GM19395 (cell line): Measurements from ENCODE around the gene BHMT.
"Not testable (repeated sequence)": the region's sequence is repeated elsewhere in the genome, so short reads cannot be mapped to it uniquely, and the experiment has no call there.

Source experiments
- ATAC-seq: cut with Tn5 transposase; IDR thresholded peaks from one replicate; pipeline ENCODE4 v1.9.1; 2021; ENCODE audit warnings: mild to moderate bottlenecking, moderate library complexity; ENCODE audit not compliant: unreplicated experiment

The BHMT gene

DNA sequence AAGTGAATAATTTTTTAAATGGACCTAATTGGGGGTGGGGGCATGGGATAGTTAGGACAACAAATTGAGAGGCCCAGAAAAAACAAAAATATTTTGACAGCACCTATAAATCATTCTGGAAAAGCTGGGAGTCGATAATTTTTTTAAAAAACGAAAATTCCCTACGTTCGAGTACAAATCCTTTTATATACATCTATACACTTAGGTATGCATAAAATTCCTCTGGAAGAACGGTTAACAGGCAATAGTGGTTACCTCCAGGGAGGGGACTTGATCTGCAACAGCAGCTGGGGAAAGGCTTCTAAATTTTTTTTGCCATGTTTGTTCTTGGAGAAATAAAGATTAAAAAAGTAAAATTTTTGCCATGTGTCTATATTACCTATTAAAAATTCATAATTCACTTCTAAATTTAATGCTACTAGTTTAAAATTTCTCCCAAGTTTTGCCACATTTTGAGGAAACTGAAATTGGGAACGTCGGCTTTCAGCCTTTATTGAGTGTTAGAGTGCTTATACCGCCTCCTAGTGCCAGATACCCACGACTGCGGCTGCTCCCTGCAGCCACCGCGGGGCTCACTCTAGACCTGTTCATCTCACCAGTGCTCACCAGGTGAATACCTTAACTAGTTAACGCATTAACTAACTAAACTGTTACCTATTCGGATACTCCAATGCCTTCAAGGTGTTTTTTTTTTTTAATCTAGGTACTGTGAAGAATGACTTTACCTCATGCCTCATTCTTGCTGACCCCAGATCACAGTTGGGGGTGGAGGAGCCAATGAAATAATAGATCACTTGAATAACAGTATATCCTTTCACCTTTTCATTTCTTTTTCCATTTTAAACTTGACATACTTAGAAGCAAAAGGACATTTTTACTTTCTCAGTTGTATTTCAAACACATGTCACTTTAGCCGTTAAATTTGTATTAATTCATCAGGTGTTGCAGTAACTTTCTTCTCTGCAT, 1.8 kb upstream of the BHMT start:
- ATAC-seq: no peak

GRCh38 chr5:79111960-79112702, 522 bp downstream of the BHMT start:
- no peak for ATAC-seq

GRCh38 chr5:79112703-79113058, 1.1 kb downstream of the BHMT start:
- no peak for ATAC-seq

GRCh38 chr5:79119486-79119885, 7.9 kb downstream of the BHMT start:
- no peak for ATAC-seq

GRCh38 chr5:79120221-79120620, 8.6 kb downstream of the BHMT start:
- no peak for ATAC-seq

DNA sequence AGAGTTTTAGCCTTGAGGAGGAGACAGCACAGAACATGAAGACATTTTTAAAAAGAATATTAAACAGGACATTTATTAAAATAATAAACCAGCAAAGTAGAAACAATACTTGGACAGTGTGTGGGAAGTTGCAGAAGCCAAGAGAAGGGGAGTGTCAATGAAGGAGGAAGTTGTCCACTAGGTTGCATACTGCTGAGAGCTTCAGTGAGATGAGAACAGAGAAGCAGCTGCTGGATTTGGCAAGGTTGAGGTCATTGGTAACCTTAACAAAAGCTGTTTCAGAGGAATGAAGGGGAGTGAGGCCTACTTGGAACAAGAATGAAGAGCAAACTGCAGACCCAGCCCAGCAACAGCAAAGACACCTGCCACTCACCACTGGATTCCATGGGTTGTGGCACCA, 11.4 kb downstream of the BHMT start:
- no peak for ATAC-seq

GRCh38 chr5:79124607-79125006, 13.0 kb downstream of the BHMT start:
- no peak for ATAC-seq

GRCh38 chr5:79130781-79131180, 19.2 kb downstream of the BHMT start:
- ATAC-seq: no peak

- ATAC-seq: no peak
These were observed 21.6 kb downstream of the BHMT start for GRCh38 chr5:79133121-79133656.

GRCh38 chr5:79133657-79134451, 22.2 kb downstream of the BHMT start:
- ATAC-seq: no peak

GRCh38 chr5:79135790-79136553, 24.4 kb downstream of the BHMT start:
- ATAC-seq: no peak

DNA sequence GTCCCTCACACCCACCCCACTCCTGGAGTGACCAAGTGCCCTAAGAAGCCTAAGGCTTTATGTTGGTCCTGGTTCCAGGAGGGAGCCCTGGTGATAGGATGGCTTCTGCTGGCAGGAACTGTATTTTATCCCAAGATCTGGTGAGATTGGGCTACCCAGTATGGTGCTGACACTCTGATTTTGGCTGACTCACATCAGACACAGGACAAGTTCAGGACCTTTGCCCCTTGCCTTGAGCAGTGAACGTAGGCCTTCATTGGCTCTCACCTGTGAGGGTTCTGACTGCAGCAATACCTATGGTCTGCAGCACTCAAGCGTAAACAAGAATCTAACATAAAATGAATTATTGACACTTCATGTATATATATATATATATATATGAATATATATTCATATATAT, 25.0 kb downstream of the BHMT start:
- ATAC-seq: no peak

DNA sequence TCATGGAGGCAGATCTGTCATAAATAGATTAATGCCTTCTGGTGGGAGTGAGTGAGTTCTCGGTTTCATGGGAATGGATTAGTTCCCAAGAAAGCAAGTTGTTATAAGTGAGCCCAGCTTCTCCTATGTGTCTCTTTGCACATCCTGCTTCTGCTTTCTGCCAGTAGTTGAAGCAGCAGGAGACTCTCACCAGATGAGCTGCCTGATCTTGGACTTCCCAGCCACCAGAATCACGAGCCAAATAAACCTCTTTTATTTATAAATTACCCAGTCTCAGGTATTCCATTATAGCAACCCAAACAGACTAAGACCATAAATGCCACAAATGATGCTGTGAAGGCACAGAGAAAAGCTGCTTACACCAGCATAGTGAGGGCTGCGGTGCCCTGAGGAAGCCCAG, 28.9 kb downstream of the BHMT start:
- no peak for ATAC-seq

DNA sequence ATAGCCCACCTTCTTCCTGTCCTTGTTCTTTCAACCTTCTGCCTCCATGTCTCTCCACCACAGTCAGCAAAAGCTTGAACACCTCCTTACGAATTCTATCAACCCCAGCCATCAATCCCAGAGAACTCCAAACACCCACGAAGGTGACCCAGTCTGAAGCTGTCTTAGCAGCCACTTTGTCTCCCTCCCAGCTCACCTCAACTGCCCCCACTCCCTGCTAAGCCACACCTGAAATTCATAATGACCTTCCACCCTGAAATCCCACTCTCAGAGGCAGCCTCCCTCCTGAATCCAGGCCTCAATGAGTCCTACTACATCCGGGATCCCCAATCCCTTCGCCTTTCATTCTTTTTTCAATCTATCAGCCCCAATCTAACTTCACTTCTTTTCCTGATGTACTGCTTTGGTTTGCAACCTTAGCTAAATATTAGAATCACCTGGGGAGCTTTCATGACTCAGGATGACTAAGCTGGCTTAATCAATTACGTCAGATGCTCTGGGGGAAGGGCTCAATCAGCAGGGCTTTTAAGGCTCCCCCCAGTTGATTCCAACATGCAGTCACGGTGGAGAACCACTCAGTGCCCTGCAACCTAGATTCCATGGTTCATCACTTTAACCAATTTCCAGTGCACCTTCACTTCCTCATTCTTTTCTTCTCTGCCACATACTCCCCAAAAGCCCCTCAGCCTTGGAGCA, 32.2 kb downstream of the BHMT start:
- no peak for ATAC-seq

GRCh38 chr5:79147076-79147475, 35.5 kb downstream of the BHMT start:
- no peak for ATAC-seq

DNA sequence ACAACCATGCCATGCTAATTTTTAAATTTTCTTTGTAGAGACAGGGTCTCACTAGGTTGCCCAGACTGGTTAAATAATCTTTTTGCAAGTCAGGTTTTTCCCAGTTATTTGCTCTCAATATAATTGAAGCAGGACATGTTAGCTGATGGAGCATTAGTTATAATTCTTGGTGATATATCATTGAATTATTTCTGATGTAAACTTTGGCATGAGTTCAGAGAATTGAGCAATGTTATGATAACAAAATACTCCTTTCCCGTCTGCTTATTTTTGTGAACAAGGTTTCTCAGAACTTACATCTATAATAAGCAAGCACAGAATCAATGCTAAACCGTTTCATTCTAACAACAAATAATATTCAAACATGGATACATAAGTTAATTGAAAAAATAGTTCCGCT, 37.8 kb downstream of the BHMT start:
- no peak for ATAC-seq

- no peak for ATAC-seq
These were observed 40.5 kb downstream of the BHMT start for GRCh38 chr5:79151942-79152671.

DNA sequence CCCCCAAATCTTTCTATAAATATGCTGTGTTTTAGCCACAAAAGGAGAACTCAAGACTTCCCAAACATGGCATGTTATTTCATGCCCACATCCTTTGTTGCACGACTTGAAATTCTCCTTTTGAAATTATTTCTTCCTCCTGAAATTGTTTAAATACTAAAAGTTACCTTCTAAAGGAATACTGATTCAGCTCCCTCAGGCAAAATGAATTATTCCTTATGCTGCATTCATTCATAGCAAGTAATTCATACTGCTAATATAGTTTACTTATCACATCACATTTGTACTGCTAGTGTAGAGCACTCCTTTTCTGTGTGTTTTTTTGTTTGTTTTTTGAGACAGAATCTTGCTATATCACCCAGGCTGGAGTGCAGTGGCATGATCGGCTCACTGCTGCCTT, 45.7 kb downstream of the BHMT start:
- ATAC-seq: no peak

DNA sequence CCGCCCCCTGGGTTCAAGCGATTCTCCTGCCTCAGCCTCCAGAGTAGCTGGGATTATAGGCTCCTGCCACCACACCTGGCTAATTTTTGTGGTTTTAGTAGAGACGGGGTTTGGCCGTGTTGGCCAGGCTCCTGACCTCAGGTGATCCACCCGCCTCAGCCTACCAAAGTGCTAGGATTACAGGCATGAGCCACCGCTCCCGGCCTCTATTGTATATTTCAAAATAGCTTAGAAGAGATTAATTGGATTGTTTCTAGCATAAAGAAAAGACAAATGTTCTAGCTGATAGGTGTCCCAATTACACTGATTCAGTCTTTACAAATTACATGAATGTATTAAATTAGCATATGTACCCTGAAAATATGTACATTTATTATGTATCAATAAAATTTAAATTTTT, 50.0 kb downstream of the BHMT start:
- not testable (repeated sequence) for ATAC-seq
